GM18508 (cell line): ENCODE results near the gene EFHC1.
A peak's percentile ranks its signal among the peaks of the same experiment; 100 is the strongest.

Experiments used
- ATAC-seq: cut with Tn5 transposase; IDR thresholded peaks from one replicate; pipeline ENCODE4 v1.9.1; 2021; ENCODE audit warnings: moderate number of reproducible peaks; ENCODE audit not compliant: insufficient read depth, unreplicated experiment

The EFHC1 gene

GRCh38 chr6:52535711-52536423, 115.7 kb downstream of the EFHC1 start:
- ATAC-seq = no peak

GRCh38 chr6:52536424-52536916, 116.3 kb downstream of the EFHC1 start:
- ATAC-seq = no peak

GRCh38 chr6:52537001-52537753, 117.0 kb downstream of the EFHC1 start:
- peak; percentile 87 for ATAC-seq

- no peak for ATAC-seq
Observed at GRCh38 chr6:52538252-52538900, 118.2 kb downstream of the EFHC1 start.

GRCh38 chr6:52538901-52539354, 118.8 kb downstream of the EFHC1 start:
- ATAC-seq = no peak

GRCh38 chr6:52539607-52540006, 119.5 kb downstream of the EFHC1 start:
- no peak for ATAC-seq

GRCh38 chr6:52540286-52540902, 120.3 kb downstream of the EFHC1 start:
- ATAC-seq = no peak

GRCh38 chr6:52541135-52541534, 121.0 kb downstream of the EFHC1 start:
- no peak for ATAC-seq

- no peak for ATAC-seq
Observed at GRCh38 chr6:52543262-52543661, 123.1 kb downstream of the EFHC1 start.

- ATAC-seq = no peak
Observed at GRCh38 chr6:52543729-52544601, 123.8 kb downstream of the EFHC1 start.

- ATAC-seq = no peak
Observed at GRCh38 chr6:52544602-52545405, 124.7 kb downstream of the EFHC1 start.

GRCh38 chr6:52545406-52546119, 125.4 kb downstream of the EFHC1 start:
- ATAC-seq = no peak

GRCh38 chr6:52546192-52546591, 126.0 kb downstream of the EFHC1 start:
- ATAC-seq = peak; percentile 49

GRCh38 chr6:52546678-52547077, 126.5 kb downstream of the EFHC1 start:
- ATAC-seq = peak; percentile 68

- no peak for ATAC-seq
Observed at GRCh38 chr6:52547647-52548352, 127.7 kb downstream of the EFHC1 start.

- ATAC-seq = no peak
Observed at GRCh38 chr6:52548353-52548713, 128.2 kb downstream of the EFHC1 start.

GRCh38 chr6:52548999-52549398, 128.9 kb downstream of the EFHC1 start:
- no peak for ATAC-seq

- no peak for ATAC-seq
Observed at GRCh38 chr6:52549428-52549827, 129.3 kb downstream of the EFHC1 start.
